HepG2 (cell line): Measurements from ENCODE around the gene LILRB2. TPM values are rescaled to one million over a fixed set of nuclear protein-coding genes. Genes with fewer than 3 reads are reported as not detected.

Experiments
- HNF1B ChIP-seq: sonication (generic); formaldehyde crosslinking; IDR thresholded peaks from 2 replicates; pipeline ENCODE4 v1.5.1; 2020; ENCODE audit warnings: mild to moderate bottlenecking, moderate library complexity, missing genetic modification reagents
- RFX5 ChIP-seq: IDR thresholded peaks from 2 replicates; pipeline ENCODE4 v1.6.1; 2011; ENCODE audit warnings: low read depth, low read length, improper control_type of control experiment
- ZNF260 ChIP-seq: sonication (generic); formaldehyde crosslinking; IDR thresholded peaks from 2 replicates; pipeline ENCODE4 v1.4.0; 2020; ENCODE audit warnings: missing genetic modification reagents, low read depth, mild to moderate bottlenecking, borderline replicate concordance
- ZNF407 ChIP-seq: sonication (generic); formaldehyde crosslinking; IDR thresholded peaks from one replicate; pipeline ENCODE4 v1.5.1; 2020; ENCODE audit warnings: mild to moderate bottlenecking, missing genetic modification reagents; ENCODE audit errors: not compliant biosample characterization
- polyA plus RNA-seq, 8 experiments: library from polyadenylated mRNA; depleted of rRNA in 3 of 8; stranded (reverse) in 7 of 8; unstranded in 1 of 8; fragments of >200 nt; fragmentation: Illumina TruSeq in 4 of 8; extraction: Trizol in 4 of 8; gene quantifications; 2 replicates each; pipeline versions ENCODE4 v1.2.1 to v1.2.3, GENCODE V29; 2011 to 2016; ENCODE audit warnings: low read depth in 4 of 8, missing spikeins in 1 of 8, mixed read lengths in 1 of 8; ENCODE audit not compliant: insufficient read depth in 1 of 8
- total RNA-seq, 5 experiments: library from RNA; depleted of rRNA; stranded (reverse); fragments of >200 nt; fragmentation: Illumina TruSeq; extraction: Trizol; gene quantifications; 2 replicates each; pipeline ENCODE4 v1.2.3, GENCODE V29; 2016; ENCODE audit warnings: low read depth in 1 of 5

The LILRB2 gene
- total and polyA plus RNA-seq, 2 of the 13 experiments (the other 11 are each of a cell fraction or from before 2014, with no cell fraction given), result not detected

- TF ChIP-seq ZNF407 (no peak), ZNF260 (CRISPR knock-in tag) (no peak), RFX5 (no peak), HNF1B (CRISPR knock-in tag) (no peak)
These were observed 35.0 kb upstream of the LILRB2 start (continued) for GRCh38 chr19:54315956-54316355.
